Measurements from ENCODE around the gene CACNA1D.

The CACNA1D gene

GRCh38 chr3:53750253-53751210, 256.1 kb downstream of the CACNA1D start:
- no peak for DNase-seq (ENCODE audit: low read depth)

- no peak for DNase-seq (ENCODE audit: low read depth)
These were observed 259.2 kb downstream of the CACNA1D start for GRCh38 chr3:53753518-53754183.

DNA sequence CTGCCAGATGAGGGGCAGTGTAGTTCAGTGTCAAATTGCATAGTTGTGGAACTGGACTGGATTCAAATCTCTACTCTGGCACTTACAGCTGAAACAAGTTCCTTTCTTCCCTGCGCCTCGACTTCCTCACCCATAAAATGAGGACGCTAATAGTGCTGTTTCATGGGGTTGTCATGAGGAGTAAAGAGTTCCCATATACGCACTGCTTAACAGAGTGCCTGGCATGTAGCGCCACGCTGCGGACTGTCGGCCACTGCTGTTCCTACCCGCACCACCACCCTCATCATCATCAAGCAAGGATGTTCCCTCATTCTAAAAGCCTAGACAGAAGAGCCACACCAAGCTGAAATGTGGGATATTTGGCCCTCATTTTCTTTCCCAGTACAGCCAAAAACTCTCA, 259.9 kb downstream of the CACNA1D start:
- no peak for DNase-seq (ENCODE audit: low read depth)

GRCh38 chr3:53758846-53759245, 264.4 kb downstream of the CACNA1D start:
- no peak for DNase-seq (ENCODE audit: low read depth)

DNA sequence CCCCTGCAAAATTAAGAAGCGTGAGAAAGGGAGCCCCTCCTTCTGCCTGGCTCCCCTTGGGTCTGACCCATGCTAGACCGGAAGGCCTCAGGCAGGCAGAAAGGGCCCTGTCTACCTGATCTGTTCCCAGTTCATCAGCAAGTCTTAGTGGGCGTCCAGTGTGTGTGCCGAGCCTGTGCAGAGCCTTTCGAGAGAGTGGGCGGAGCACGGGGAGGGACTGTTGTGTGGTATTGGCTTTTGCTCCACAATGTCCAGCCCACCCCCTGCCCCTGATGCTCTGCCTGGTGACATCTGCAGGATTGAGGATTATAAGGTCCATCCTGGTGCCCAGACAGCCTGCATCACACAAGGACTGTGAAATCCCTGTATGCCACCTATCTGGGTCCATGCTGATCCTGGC, 268.9 kb downstream of the CACNA1D start:
- DNase-seq (ENCODE audit: low read depth), result no peak

DNA sequence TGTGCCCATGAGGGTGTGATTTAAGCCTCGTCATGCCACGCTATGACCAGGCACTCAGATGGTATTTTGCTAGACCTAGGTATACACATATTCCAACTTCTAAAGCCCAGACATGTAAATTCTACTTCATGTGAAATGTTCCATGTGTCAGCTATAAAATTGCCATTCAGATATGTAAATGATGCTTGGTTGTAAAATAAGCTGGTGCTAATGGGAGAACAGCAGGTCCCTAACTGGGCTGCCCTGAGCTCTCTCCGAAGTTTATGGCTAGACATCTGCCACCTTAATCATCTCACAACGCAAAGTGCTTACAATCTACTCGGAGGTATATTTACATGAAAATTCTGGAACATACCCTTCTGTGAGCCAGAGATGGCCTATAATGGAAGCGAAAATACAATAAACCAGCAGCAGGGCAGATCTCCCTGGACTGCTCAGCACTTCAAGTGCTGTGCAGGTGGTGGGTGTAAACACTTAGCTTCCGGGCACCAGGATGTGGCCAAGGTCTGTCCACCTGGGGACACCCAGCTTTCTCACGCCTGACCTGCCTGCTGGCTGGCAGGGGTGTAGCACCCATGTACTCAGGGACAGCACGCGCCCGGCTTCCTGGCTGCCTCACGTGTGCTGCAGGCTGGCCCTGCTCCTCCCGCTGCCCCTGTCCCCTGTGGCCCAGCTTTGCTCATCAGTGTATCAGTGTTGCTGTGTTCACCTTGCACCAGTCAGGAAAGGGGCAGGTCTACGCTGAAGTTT, 269.8 kb downstream of the CACNA1D start:
- no peak for DNase-seq (ENCODE audit: low read depth)

- DNase-seq (ENCODE audit: low read depth), result no peak
These were observed 271.3 kb downstream of the CACNA1D start for GRCh38 chr3:53765753-53766152.

DNA sequence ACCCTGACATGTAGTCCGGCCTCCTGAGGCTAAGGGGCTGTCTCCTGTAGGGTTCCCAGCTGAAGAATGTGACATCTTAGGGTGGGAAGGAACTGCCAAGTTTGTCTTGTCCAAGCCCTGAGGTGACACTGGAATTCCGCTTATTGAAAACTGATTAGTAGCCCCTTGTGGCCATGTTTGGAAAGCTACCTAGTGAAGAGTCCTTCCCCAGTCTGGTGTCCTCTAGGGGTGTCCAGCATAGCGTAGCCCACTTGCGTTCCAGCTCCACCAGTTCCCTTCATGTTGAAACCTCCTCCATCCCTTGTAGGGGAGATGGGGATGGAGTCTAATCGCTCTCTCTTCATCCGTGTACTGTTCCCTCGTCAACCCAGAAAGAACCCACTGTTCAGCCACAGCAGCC, 272.3 kb downstream of the CACNA1D start:
- no peak for DNase-seq (ENCODE audit: low read depth)

DNA sequence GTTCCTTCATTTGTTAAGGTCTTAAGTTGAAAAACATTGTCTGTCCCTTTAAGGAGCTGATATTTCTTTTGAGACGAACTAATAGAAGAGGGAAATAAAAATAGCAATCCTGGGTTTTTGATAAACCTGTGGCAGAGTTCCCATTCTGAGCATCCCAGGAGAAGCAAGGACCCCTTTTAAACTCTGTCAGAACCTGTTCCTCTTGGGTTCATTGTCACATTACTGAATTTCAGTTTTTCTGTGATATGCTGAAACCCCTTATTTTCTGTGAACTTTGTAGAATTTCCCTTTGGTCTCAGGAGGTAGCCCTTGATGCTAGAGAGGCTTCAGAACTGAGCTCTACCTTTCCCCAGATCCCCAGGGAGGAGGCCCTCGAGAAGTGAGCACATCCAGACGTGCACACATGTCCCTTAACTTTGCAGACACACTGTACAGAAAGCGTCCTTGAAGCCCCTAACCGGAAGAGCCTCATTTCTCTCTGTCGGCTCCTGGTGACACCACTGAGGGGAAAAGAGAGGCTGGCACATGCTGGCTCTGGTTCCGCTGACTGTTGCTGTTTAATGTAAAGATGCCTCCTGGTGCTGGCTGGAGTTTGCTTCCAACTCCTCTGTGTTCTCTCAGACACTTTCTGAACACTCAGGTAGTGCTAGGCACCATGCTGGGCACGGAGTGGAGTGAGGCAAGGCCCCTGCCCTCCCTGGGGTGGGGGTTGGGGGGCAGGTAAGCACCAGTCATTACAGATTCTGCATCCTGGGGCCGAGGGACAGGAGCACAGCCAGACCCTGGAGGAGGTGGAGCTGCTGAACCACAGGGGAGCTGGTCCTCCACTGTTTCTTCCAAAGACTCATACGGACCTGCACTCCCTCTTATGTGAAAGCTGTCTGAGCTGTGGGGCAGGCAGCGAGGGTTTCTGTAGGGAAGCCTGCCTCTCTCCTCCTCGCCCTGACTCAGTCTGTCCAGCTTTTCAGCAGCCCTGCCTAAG, 274.4 kb downstream of the CACNA1D start:
- DNase-seq (ENCODE audit: low read depth), result no peak

GRCh38 chr3:53772562-53772961, 278.2 kb downstream of the CACNA1D start:
- DNase-seq (ENCODE audit: low read depth), result no peak

DNA sequence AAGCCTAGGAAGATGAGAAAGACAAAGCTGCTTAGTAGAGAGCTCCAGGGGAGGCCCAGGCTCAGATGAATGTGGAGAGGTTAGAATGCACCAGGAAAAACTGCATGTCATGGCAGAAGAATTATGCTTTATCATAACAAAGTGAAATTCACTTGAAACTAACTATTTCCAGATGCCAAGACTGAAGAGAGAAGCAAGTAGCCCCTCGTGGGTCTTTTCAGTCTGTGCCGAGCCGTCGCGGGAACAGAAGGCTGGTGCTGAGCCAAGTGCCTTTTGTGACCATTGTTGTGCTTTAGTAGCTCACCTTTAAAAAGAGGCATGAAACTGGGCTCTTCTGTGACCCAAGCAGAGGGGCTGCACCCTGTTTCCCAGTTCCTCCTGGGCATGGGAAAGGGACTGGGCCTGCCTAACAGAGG, 278.6 kb downstream of the CACNA1D start:
- peak; percentile 46 for DNase-seq (ENCODE audit: low read depth)

- peak; percentile 90 for DNase-seq (ENCODE audit: low read depth)
These were observed 279.4 kb downstream of the CACNA1D start for GRCh38 chr3:53773611-53774368.

- no peak for DNase-seq (ENCODE audit: low read depth)
These were observed 280.0 kb downstream of the CACNA1D start for GRCh38 chr3:53774414-53774813.

DNA sequence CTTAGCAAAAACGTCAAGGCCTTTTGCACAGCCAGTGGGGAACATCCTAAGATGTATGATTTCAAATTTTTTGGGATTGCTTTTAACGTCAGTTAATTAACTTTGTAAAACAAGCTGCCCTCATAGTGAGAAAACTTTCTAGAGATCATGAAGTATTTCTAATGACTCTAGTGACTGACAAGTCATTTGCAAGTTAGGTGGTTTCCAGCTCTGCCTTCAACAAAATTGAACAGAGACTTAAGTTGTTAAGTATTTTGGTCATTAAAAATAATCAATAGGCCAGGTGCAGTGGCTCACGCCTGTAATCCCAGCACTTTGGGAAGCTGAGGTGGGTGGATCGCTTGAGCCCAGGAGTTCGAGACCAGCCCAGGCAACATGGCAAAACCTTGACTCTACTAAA, 280.6 kb downstream of the CACNA1D start:
- no peak for DNase-seq (ENCODE audit: low read depth)

- DNase-seq (ENCODE audit: low read depth), result peak; percentile 10
These were observed 281.4 kb downstream of the CACNA1D start for GRCh38 chr3:53775834-53776251.

DNA sequence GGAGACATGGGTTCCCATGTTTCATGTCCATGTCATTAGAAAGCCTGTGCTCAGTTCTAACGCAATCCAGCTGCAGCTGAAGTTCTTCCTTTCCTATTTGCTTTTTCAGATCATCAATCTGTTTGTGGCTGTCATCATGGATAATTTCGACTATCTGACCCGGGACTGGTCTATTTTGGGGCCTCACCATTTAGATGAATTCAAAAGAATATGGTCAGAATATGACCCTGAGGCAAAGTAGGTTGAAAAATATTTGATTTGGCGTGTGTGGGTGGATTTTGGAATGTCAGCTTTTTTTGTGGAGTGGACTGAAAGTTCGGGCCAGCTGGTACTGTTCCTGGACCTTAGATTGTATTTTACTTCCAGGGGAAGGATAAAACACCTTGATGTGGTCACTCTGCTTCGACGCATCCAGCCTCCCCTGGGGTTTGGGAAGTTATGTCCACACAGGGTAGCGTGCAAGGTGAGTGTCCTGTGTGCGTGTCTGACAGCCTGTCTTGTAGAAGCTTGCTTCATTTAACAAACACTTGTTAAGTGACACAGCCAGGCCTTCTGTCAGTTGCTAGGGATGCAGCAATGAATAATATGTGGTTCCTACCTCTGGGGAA, 282.2 kb downstream of the CACNA1D start:
- no peak for DNase-seq (ENCODE audit: low read depth)

DNA sequence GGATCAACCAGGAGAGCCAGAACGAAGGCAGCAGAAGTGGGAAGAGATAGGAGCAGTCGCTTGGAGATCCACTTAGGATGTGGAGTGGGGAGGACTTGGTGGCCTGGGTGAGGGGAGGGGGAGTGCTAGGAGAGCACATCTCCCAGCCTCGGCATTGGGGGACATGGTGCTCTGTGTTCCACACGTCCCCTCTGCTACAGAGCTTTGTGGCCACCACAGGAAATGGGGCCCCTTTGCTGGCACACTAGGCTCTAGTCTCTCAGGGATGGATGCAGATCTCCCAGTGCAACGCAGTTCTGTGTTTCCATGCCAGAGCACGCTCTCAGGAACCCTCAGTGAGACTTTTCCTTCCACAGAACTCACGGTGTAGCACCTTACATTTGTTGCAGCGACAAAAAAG, 283.1 kb downstream of the CACNA1D start:
- no peak for DNase-seq (ENCODE audit: low read depth)

DNA sequence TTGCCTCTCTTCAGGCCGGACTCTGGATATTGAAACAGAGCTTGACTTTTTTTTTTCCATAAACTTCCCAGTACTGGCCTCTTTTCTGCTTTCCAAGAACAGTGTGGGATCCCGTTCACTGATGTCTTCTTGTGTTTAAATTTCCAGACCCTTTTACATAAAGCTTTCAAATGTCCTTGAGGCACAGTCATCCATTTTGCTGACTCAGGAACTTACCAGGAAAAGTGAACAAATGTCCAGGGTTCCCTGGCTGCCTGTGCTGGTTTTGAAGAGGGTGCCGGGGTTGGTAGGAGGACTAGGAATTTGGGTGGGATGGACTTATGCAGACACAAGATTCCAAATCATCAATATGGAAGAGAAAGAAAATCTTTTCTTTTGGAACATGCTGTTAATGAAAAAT, 283.7 kb downstream of the CACNA1D start:
- DNase-seq (ENCODE audit: low read depth), result no peak

GRCh38 chr3:53780171-53780570, 285.8 kb downstream of the CACNA1D start:
- no peak for DNase-seq (ENCODE audit: low read depth)

DNA sequence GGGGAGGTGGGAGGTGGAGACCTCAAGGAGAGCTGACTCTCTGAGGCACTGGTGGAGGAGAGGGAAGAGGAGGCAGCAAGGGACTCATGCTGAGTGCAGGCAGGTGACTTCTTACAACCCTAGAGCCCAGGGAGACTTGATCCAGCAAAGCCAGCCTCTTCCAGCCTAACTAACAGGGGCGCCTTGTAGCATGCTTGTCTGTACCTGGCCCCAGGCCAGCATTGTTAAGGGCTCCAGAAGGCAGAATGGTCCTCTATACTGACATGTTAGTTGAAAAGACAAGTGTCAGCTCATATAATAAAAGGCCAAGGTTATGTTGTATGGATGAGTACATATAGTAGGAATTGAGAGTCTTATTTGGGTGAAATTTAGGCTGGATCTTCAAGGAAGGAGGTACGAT, 286.4 kb downstream of the CACNA1D start:
- DNase-seq (ENCODE audit: low read depth), result no peak

Measured in fibroblast of the conjunctiva (primary cell).